NCI-H1417 treated with DMSO at 0.1 percent for 48 hours (cell line): Measurements from ENCODE around the gene JPH2.
"Not testable (repeated sequence)": the region's sequence is repeated elsewhere in the genome, so short reads cannot be mapped to it uniquely, and the experiment has no call there.

Experiments
- DNase-seq: peaks from one replicate; lab custom pipeline; 2025; lab: John Stamatoyannopoulos, UW

JPH2 gene

DNA sequence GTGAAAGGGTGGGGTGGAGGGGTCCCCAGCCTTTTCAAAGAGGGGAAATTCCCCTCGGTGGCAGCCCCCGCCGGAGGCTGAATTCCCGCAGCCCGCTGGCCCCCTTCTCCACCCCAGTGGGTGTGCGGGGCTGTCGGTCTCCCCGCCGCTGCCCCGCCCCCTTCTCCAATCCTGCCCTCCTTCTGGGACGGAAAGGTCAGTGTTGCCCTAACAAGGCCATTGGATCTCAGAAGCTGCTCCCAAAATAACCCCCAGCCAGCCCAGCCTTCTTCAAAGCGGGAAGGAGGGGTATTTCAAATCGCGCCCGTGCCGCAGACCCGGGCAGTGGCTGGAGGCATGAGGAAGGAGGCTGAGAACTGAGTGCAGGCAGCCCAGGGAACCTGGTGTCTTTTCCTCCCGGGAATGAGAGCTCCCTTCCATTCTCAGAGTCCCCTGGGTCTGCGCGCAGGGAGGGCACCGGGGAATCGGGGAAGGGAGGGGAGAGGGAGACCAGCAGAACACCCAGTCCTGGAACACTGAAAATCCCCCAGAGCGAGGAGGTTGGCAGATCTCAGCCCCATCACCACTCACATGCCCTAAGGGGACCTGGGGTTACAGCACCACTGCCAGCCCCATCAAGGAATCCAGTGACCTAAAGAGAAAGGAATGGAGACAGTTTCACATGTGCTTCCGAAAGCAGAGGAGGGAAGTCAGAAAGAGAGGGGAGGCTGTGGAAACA, at the start of gene JPH2:
TSS of gene JPH2 (minus strand) at position 135 of the 718 bp plus-strand sequence. CDS start 483 bp downstream, outside the sequence.
- DNase-seq, result no peak

- DNase-seq, result no peak
Measured at GRCh38 chr20:44235702-44236101, 48.7 kb upstream of the JPH2 start.

GRCh38 chr20:44234566-44235317, 47.8 kb upstream of the JPH2 start:
- no peak for DNase-seq

GRCh38 chr20:44233436-44234016, 46.5 kb upstream of the JPH2 start:
- DNase-seq, result no peak

GRCh38 chr20:44232469-44232856, 45.5 kb upstream of the JPH2 start:
- not testable (repeated sequence) for DNase-seq

DNA sequence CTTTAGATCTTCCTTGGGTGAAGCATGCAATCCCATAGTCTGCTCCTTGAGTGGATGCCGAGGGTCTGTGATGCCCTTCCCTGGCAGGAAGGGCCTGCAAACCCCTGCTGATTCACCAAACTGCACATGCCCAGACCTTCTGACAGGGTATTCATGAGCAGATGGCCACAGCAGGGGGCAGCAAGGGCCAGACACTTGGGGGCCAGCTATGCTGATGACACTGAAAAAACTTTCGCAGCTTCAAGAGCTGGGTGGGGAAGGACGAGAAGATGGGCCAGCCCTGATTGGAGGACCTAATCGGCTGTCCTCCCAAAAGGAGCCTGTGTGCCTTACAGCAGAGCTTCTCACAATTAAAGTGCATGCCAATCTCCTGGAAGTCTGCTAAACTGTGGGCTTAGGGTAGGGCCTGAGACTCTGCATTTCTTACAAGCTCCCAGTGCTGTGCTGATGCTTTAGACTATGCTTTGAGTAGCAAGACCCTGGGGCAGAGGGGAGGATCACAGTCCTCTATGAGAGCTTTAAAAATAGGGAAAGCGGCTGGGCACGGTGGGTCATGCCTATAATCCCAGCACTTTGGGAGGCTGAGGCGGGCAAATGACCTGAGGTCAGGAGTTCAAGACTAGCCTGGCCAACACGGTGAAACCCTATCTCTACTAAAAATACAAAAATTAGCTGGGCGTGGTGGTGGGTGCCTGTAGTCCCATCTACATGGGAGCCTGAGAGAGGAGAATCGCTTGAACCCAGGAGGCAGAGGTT, 44.9 kb upstream of the JPH2 start:
- no peak for DNase-seq

GRCh38 chr20:44231193-44231592, 44.2 kb upstream of the JPH2 start:
- DNase-seq, result no peak

GRCh38 chr20:44228465-44229258, 41.7 kb upstream of the JPH2 start:
- DNase-seq, result no peak

DNA sequence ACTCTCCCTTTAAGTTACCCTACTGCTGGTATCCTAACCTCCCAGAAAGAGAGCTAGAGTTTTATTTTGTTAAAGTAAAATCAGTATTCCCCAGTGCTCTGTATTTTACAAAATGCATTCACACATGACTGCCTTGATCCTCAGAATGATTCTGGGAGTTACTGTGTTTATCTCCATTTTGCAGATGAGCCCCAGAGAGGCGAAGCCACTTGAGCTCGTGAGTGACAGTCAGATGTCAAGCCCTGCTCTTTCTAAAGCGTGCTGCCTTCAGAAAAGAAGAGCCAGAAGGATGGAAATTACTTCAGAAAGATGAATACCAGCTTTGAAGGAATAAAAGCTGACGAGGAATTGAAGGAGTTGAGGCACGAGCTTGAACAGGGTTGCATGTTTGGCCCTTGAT, 37.6 kb upstream of the JPH2 start:
- no peak for DNase-seq

DNA sequence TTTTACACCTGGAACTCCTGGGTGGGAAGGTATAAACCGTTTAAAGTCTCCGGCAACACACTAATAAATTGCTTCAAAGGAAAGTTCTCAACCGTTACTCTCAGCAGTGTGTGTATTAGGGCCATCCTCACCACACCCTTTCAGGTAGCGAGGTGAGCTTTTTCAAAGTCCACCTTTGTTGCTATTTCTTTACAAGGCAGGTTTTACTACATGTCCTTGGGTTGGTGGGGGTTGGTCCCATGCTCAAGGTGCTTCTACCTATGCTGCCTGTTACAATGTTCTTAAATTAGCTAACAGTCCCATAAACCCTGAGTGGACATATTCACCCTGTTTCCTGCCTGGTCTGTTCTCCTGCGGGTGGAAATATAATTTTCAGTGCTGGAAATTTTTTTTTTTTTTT, 36.7 kb upstream of the JPH2 start:
- no peak for DNase-seq

- no peak for DNase-seq
Measured at GRCh38 chr20:44222633-44223368, 35.8 kb upstream of the JPH2 start.

DNA sequence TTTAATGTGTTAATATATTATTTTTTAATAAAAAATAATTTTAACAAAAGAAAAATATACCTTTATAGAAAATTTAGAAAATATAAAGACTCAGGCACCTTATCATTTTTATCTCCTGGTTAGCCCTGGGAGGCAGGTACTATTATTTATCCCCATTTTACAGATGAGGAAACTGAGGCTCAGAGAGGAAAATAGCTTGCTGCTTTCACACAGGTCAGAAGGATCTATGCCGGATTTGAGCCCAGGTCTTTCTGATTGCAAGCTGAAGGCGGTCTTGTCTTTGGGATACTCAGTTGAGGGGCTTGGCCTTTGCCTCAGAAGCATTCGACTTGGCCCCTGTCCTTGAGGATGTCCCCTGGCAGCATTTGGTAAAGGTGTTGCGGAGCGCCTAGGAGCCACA, 35.0 kb upstream of the JPH2 start:
- no peak for DNase-seq

DNA sequence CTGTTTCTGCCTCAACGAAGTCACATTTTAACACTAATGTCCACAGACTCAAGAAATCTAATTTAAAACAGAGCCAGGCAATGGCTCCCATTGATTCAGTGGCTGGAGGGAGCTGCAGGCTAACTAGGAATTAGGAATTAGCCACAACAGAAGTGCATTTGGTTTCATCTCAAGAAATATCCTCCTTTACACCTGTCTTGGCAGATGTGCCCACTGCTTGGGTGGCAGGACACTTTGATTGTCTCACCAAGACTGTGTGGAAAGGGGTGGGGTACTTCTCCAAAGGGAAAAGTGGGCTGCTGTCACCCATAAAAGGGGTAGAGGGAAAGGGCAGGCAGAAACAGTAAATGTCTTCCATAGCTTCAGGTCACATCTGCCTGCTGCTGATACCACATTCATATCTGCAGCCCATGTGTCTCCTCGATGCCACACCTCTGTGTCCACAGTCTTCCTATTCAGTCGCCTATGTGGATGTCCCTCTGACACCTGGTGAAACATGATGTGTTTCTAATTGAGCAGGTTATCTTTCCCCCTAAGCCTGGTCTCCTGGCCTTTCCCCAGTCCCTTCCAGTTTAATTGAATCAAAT, 34.5 kb upstream of the JPH2 start:
- DNase-seq, result no peak

DNA sequence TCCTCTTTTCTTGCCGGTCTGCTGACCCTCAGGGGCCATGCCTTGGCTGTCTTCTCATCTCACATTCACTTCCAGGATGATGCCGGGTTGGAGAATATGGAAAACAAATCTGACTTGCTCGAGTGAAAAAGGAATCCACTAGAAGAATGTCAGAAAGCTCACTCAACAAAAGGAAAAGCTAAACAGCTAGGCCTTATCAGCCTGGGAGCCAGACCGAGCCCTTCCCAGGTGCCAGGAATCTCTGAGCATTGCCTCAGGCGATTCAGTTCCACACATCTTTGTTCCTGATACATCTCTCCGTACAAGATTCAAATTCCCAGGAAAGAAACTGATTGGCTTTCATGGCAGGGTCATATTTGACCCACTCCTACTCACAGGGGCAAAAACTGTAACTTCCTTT, 32.8 kb upstream of the JPH2 start:
- DNase-seq, result no peak

DNA sequence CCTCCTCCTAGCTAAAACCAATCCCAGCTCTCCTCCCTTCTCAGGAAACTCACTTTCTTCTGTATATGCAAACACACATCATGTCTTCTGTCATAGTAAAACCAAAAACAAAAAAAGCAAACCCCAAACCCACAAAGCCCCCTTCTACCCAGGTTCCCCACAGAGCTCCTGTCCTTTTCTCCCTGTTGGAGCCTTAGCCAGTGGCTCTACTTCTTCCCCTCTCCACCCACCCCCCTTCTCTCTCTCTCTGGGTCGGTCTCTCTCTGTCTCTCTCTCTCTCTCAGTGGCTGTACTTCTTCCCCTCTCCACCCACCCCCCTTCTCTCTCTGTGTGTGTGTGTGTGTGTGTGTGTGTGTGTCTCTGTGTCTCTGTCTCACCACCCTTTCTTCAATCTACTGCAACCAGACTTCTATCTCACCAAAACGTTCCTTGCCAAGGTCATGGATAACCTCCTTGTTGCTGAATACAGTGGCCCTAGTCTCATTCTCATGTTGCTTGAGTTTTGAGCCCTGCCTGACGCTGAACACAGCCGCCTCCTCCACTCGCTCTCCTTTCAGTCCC, 32.3 kb upstream of the JPH2 start:
- no peak for DNase-seq

DNA sequence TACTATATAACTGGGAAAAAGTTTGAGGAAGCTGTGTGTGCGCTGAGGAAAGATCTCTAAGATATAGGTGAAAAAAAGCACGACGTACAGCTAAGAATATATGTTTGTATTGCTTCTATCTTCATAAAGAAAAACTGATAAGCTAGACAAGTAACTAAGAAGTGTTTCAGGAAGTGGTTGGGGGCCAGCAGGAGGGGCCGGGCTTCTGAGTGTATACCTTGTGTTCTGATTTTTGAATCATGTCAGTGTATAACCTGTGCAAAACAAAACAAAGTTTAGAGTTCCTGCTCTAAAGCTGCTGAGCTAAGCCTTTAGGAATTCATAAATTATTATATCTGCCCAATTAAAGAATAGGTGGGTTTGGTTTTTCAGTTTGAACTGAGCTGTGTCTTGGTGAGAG, 31.5 kb upstream of the JPH2 start:
- DNase-seq, result no peak

GRCh38 chr20:44217342-44218092, 30.5 kb upstream of the JPH2 start:
- DNase-seq, result no peak

DNA sequence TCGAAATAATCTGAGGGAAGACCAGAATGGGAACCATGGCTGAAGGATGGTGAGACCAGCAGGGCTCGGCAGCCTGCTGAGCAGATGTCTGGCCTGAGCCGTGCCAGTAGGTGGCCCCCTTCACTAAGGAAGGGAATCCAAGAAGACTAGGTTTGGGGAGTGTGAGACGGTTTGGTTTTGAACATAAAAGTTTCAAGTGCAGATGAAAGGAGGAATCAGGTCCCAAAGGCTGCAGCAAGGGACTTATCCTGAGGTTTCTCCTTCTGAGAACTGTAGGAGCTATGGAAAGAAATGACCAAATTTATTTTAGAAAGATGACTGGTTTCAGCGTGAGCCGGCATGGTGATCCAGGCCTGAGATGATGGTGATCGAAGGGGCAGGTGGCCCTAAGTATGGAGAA, 28.1 kb upstream of the JPH2 start:
- DNase-seq, result peak; percentile 7

DNA sequence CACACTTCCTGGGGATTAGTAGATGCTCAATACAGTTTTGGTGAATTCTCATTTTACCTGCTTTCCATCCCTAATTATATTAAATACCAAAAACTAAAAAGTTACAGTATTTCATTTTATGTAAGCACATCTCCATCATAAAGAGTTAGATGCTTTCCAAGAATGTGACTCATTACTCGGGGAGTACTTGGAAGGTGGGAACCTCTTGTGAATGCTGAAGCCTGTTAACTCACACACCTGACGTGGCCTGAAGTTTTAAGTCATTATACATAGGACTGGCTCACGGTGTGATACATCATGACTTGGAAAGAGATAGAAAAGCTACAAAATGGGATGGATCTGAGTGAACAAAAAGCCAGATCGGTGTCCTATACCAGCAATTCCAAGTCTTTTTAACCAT, 25.8 kb upstream of the JPH2 start:
- no peak for DNase-seq
